ENCODE results near the gene ACBD5.
"Not testable (repeated sequence)": the region's sequence is repeated elsewhere in the genome, so short reads cannot be mapped to it uniquely, and the experiment has no call there.

Gene ACBD5

GRCh38 chr10:27240212-27241009 lies at the start of gene ACBD5:
TSS of gene ACBD5 (minus strand) at chr10:27240797. CDS start at chr10:27240688, 109 bp downstream.
- peak; percentile 82 for DNase-seq (ENCODE audit: low spot score)
- TF ChIP-seq CTCF (IDR thresholded peaks at IDR 0.05; ENCODE audit: borderline replicate concordance, control extremely low read depth, extremely low read depth, insufficient read depth, missing control alignments) = no peak
- in situ Hi-C loops (cut with MboI; ENCODE audit: low sequenced_read_pairs, unreplicated experiment) = loop anchor here (10.0 kb wide), 1 partner anchor 114 kb away; no protein-coding TSS in a partner anchor

- DNase-seq (ENCODE audit: low spot score) = no peak
- in situ Hi-C loops (cut with MboI; ENCODE audit: low sequenced_read_pairs, unreplicated experiment) = no loop called here
- TF ChIP-seq CTCF (IDR thresholded peaks at IDR 0.05; ENCODE audit: borderline replicate concordance, control extremely low read depth, extremely low read depth, insufficient read depth, missing control alignments) = no peak
These were observed 44.5 kb upstream of the ACBD5 start for GRCh38 chr10:27285093-27285492.

- in situ Hi-C loops (cut with MboI; ENCODE audit: low sequenced_read_pairs, unreplicated experiment) = no loop called here
- TF ChIP-seq CTCF (IDR thresholded peaks at IDR 0.05; ENCODE audit: borderline replicate concordance, control extremely low read depth, extremely low read depth, insufficient read depth, missing control alignments) = no peak
- DNase-seq (ENCODE audit: low spot score) = no peak
These were observed 36.0 kb upstream of the ACBD5 start for GRCh38 chr10:27276581-27276980.

- in situ Hi-C loops (cut with MboI; ENCODE audit: low sequenced_read_pairs, unreplicated experiment); DNase-seq (ENCODE audit: low spot score): not testable (repeated sequence)
These were observed 25.4 kb upstream of the ACBD5 start for GRCh38 chr10:27266025-27266424.

GRCh38 chr10:27262788-27263187 lies 22.2 kb upstream of the ACBD5 start:
- in situ Hi-C loops (cut with MboI; ENCODE audit: low sequenced_read_pairs, unreplicated experiment); DNase-seq (ENCODE audit: low spot score): not testable (repeated sequence)

- peak; percentile 63 for DNase-seq (ENCODE audit: low spot score)
- no peak for TF ChIP-seq CTCF (IDR thresholded peaks at IDR 0.05; ENCODE audit: borderline replicate concordance, control extremely low read depth, extremely low read depth, insufficient read depth, missing control alignments)
- in situ Hi-C loops (cut with MboI; ENCODE audit: low sequenced_read_pairs, unreplicated experiment) = no loop called here
These were observed 18.5 kb upstream of the ACBD5 start for GRCh38 chr10:27258838-27259812.

- in situ Hi-C loops (cut with MboI; ENCODE audit: low sequenced_read_pairs, unreplicated experiment) = no loop called here
- DNase-seq (ENCODE audit: low spot score) = no peak
These were observed 17.9 kb upstream of the ACBD5 start for GRCh38 chr10:27258492-27258837.

More at GRCh38 chr10:27258492-27258837, 17.9 kb upstream of the ACBD5 start:
- TF ChIP-seq CTCF (IDR thresholded peaks at IDR 0.05; ENCODE audit: borderline replicate concordance, control extremely low read depth, extremely low read depth, insufficient read depth, missing control alignments) = no peak
